H1 (cell line): Measurements from ENCODE around the gene GRID1.

Experiments
- ASH2L ChIP-seq: fragments of 200-600, 300-600 bp; sonication (generic); IDR thresholded peaks from one replicate; pipeline ENCODE4 v1.7.1; 2017; ENCODE audit warnings: low read length
- ATF3 ChIP-seq: IDR thresholded peaks from 2 replicates; pipeline ENCODE4 v1.6.1; 2011; ENCODE audit warnings: low read depth, mild to moderate bottlenecking, low read length; ENCODE audit not compliant: insufficient read depth
- CEBPB ChIP-seq: IDR thresholded peaks from 2 replicates; pipeline ENCODE4 v1.6.1; 2012; ENCODE audit warnings: low read depth, low read length
- CHD2 ChIP-seq: IDR thresholded peaks from 2 replicates; pipeline ENCODE4 v1.6.1; 2012; ENCODE audit warnings: low read length, improper control_type of control experiment
- CHD7 ChIP-seq: fragments of 300-600 bp; sonication (generic); IDR thresholded peaks from 2 replicates; pipeline ENCODE4 v1.7.1; 2012; ENCODE audit warnings: low read length, moderate library complexity, mild to moderate bottlenecking, inconsistent platforms; ENCODE audit not compliant: insufficient replicate concordance
- CREB1 ChIP-seq: IDR thresholded peaks from 2 replicates; pipeline ENCODE4 v1.6.1; 2012; ENCODE audit warnings: inconsistent platforms
- CTCF ChIP-seq, 3 experiments: IDR thresholded peaks; 1 replicate in 2 of 3; 2 replicates in 1 of 3; pipeline versions ENCODE4 v1.5.1 to v1.6.1; 2011; ENCODE audit warnings: low read length in 3 of 3, mild to moderate bottlenecking in 3 of 3, inconsistent platforms in 2 of 3, low read depth in 1 of 3, moderate library complexity in 1 of 3; ENCODE audit not compliant: insufficient read depth in 1 of 3; ENCODE audit errors: control extremely low read depth in 1 of 3
- EP300 ChIP-seq, 2 experiments: IDR thresholded peaks; 1 replicate in 1 of 2; 2 replicates in 1 of 2; pipeline ENCODE4 v1.6.1; 2011 to 2012; ENCODE audit warnings: low read depth in 2 of 2, low read length in 2 of 2, mild to moderate bottlenecking in 2 of 2, borderline replicate concordance in 1 of 2, inconsistent platforms in 1 of 2, moderate library complexity in 1 of 2
- POLR2A ChIP-seq, 2 experiments: IDR thresholded peaks; 1 replicate in 1 of 2; 2 replicates in 1 of 2; pipeline ENCODE4 v1.6.1; 2011; ENCODE audit warnings: low read depth in 2 of 2, low read length in 2 of 2, mild to moderate bottlenecking in 2 of 2; ENCODE audit errors: control extremely low read depth in 1 of 2
- SP1 ChIP-seq: IDR thresholded peaks from 2 replicates; pipeline ENCODE4 v1.6.1; 2011; ENCODE audit warnings: low read depth, low read length
- TAF1 ChIP-seq: IDR thresholded peaks from 2 replicates; pipeline ENCODE4 v1.6.1; 2011; ENCODE audit warnings: mild to moderate bottlenecking, low read depth, low read length
- TBP ChIP-seq: IDR thresholded peaks from 2 replicates; pipeline ENCODE4 v1.6.1; 2011; ENCODE audit warnings: low read depth, low read length, improper control_type of control experiment
- USF2 ChIP-seq: IDR thresholded peaks from 2 replicates; pipeline ENCODE4 v1.6.1; 2011; ENCODE audit warnings: low read length, improper control_type of control experiment
- ZNF274 ChIP-seq: IDR thresholded peaks from 2 replicates; pipeline ENCODE4 v1.7.0; 2012; ENCODE audit warnings: low read length, borderline replicate concordance; ENCODE audit errors: extremely low read depth

GRCh38 chr10:86042161-86042560 lies 324.4 kb downstream of the GRID1 start:
- TF ChIP-seq CTCF (IDR thresholded peaks at IDR 0.05; ENCODE audit: control extremely low read depth in 1 of 3, insufficient read depth in 1 of 3, low read depth in 1 of 3, low read length in 3 of 3) (no peak), ATF3 (no peak), CEBPB (no peak), ZNF274 (no peak), TAF1 (no peak), EP300 (IDR thresholded peaks at IDR 0.05; ENCODE audit: borderline replicate concordance in 1 of 2, low read depth in 2 of 2, low read length in 2 of 2) (no peak), POLR2A (IDR thresholded peaks at IDR 0.05; ENCODE audit: control extremely low read depth in 1 of 2, low read depth in 2 of 2, low read length in 2 of 2) (no peak), CHD7 (no peak), CREB1 (no peak), SP1 (no peak), TBP (no peak), ASH2L (no peak), CHD2 (no peak), USF2 (no peak)
